Osteoblast (primary cell): ENCODE results near the gene SPA17. TPM values are rescaled to one million over a fixed set of nuclear protein-coding genes. Genes with fewer than 3 reads are reported as not detected.

Source experiments
- DNase-seq: peaks from one replicate; pipeline ENCODE4 v3.0.0; 2011; ENCODE audit warnings: low spot score, mixed read lengths; ENCODE audit not compliant: insufficient read length; ENCODE audit errors: missing footprints
- H2AFZ ChIP-seq: 2 replicates; pipeline ENCODE4 v1.6.0; 2011; ENCODE audit warnings: mild to moderate bottlenecking, low read length
- H3K27ac ChIP-seq: 2 replicates; pipeline ENCODE4 v1.5.1; 2011; ENCODE audit warnings: mild to moderate bottlenecking, low read depth, low read length, moderate library complexity
- H3K27me3 ChIP-seq: 2 replicates; pipeline ENCODE4 v1.6.0; 2012; ENCODE audit warnings: mild to moderate bottlenecking, control low read depth, inconsistent platforms, low read length, moderate library complexity; ENCODE audit not compliant: insufficient read depth
- H3K36me3 ChIP-seq: 2 replicates; pipeline ENCODE4 v1.5.1; 2011; ENCODE audit warnings: mild to moderate bottlenecking, low read length, control low read depth, moderate library complexity; ENCODE audit not compliant: insufficient read depth
- H3K4me1 ChIP-seq: 2 replicates; pipeline ENCODE4 v1.5.1; 2011; ENCODE audit warnings: mild to moderate bottlenecking, low read length, control low read depth, moderate library complexity; ENCODE audit not compliant: insufficient read depth
- H3K4me2 ChIP-seq: 2 replicates; pipeline ENCODE4 v1.6.0; 2011; ENCODE audit warnings: mild to moderate bottlenecking, low read length; ENCODE audit not compliant: insufficient read depth
- H3K4me3 ChIP-seq: fragments of 200-600 bp; sonication (generic); 3 replicates; pipeline ENCODE4 v1.5.1; 2012; ENCODE audit warnings: mild to moderate bottlenecking, low read length, inconsistent platforms; ENCODE audit not compliant: insufficient read depth
- H3K79me2 ChIP-seq: 2 replicates; pipeline ENCODE4 v1.6.0; 2012; ENCODE audit warnings: mild to moderate bottlenecking, low read length, control low read depth, inconsistent platforms; ENCODE audit not compliant: insufficient read depth
- H3K9me3 ChIP-seq: 2 replicates; pipeline ENCODE4 v1.5.1; 2011; ENCODE audit warnings: low read depth, low read length, control low read depth
- H4K20me1 ChIP-seq: 2 replicates; pipeline ENCODE4 v1.6.0; 2012; ENCODE audit warnings: mild to moderate bottlenecking, low read length, control low read depth; ENCODE audit not compliant: insufficient read depth
- total RNA-seq: library from RNA; depleted of rRNA; stranded (reverse); fragments of >200 nt; gene quantifications from 2 replicates; pipeline ENCODE4 v1.2.3, GENCODE V29; 2012
- TF ChIP-seq, protein P1 (sequence below): IDR thresholded peaks from 2 replicates; pipeline ENCODE4 v1.5.1; 2011; ENCODE audit warnings: mild to moderate bottlenecking, low read depth, low read length, moderate library complexity; ENCODE audit errors: extremely low read depth

The SPA17 gene
- total RNA-seq, 1 donor = 8.0 TPM

DNA sequence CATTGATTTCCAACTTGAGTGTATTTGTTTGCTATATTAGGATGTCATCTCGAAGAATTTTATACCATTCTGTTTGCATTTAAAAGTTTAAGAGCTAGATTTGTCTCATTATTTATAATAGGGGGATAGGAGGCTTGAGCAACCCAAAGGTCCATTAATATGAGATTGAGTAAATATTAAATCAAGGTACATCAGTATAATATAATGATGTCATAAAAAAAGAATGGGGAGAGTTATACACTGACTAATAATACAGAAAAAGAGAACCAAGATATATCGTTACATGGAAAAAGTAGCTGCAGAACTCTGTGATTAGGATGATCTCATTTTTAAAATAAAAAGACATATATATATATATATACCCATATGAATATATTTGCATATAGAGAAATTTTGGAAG is 19.4 kb downstream of the SPA17 start:
- TF ChIP-seq, protein P1, sequence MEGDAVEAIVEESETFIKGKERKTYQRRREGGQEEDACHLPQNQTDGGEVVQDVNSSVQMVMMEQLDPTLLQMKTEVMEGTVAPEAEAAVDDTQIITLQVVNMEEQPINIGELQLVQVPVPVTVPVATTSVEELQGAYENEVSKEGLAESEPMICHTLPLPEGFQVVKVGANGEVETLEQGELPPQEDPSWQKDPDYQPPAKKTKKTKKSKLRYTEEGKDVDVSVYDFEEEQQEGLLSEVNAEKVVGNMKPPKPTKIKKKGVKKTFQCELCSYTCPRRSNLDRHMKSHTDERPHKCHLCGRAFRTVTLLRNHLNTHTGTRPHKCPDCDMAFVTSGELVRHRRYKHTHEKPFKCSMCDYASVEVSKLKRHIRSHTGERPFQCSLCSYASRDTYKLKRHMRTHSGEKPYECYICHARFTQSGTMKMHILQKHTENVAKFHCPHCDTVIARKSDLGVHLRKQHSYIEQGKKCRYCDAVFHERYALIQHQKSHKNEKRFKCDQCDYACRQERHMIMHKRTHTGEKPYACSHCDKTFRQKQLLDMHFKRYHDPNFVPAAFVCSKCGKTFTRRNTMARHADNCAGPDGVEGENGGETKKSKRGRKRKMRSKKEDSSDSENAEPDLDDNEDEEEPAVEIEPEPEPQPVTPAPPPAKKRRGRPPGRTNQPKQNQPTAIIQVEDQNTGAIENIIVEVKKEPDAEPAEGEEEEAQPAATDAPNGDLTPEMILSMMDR = no peak
- Histone ChIP-seq H4K20me1 (no peaks in the 10 kb centered on the region), H3K27ac (no peak overlapping the region), H3K4me2 (no peak overlapping the region), H3K4me1 (no peaks in the 10 kb centered on the region), H3K9me3 (no peaks in the 10 kb centered on the region), H3K27me3 (no peaks in the 10 kb centered on the region), H2AFZ (no peak overlapping the region), H3K4me3 (no peak overlapping the region), H3K79me2 (no peaks in the 10 kb centered on the region), H3K36me3 (no peaks in the 10 kb centered on the region)
- no peak for DNase-seq

DNA sequence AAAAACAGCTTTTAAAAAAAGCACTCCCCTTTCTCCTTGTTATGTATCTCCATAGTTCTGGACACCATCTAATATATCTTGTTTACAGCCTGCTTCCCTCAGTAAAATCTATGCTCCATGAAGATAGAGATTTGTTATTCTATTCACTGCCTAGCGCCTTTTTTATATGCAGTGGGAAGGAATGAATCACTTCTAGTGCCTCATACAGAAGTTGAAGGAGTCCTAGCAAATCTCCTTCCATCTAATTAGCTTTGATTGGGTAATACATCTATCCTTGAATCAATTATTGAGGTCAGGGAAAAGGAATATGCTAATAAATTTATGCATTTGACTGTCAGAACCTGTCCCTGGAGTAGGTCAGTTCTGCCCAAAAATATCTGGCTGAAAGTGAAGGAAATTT is 25.8 kb downstream of the SPA17 start:
- no peak for DNase-seq
- H3K79me2 ChIP-seq = no peaks in the 10 kb centered on the region
- no peak overlapping the region for H2AFZ ChIP-seq
- H3K36me3 ChIP-seq = no peaks in the 10 kb centered on the region
- no peaks in the 10 kb centered on the region for H4K20me1 ChIP-seq
- H3K27ac ChIP-seq = no peak overlapping the region
- no peak overlapping the region for H3K4me2 ChIP-seq
- TF ChIP-seq, protein P1 = no peak
- no peaks in the 10 kb centered on the region for H3K9me3 ChIP-seq
- no peaks in the 10 kb centered on the region for H3K4me1 ChIP-seq
- no peaks in the 10 kb centered on the region for H3K27me3 ChIP-seq
- no peak overlapping the region for H3K4me3 ChIP-seq

DNA sequence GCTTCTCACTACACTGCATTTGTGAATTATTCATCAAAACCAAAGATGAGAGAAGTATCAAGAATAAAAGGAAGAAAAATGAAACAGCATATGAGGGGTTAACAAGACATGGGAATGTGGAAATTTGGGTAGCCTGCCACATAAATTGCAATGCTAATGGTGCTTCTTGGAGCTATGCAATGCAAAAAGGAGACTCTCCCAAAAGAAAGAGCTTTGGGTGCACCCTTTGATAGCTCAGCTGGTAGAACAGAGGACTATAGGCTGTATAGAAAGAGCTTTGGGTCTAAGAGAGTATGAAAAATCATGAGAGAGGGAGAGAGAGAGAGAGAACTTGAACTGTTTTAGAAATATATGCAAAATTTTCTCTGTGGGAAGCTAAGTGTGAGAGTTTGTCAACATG is 26.3 kb downstream of the SPA17 start:
- Histone ChIP-seq H3K27ac (no peak overlapping the region), H4K20me1 (no peaks in the 10 kb centered on the region), H3K9me3 (no peaks in the 10 kb centered on the region), H2AFZ (no peak overlapping the region), H3K4me2 (no peak overlapping the region), H3K27me3 (no peaks in the 10 kb centered on the region), H3K36me3 (no peaks in the 10 kb centered on the region), H3K79me2 (no peaks in the 10 kb centered on the region), H3K4me3 (no peak overlapping the region), H3K4me1 (no peaks in the 10 kb centered on the region)
- DNase-seq = no peak
- TF ChIP-seq, protein P1 = no peak

- H3K4me1 ChIP-seq = no peaks in the 10 kb centered on the region
- no peak overlapping the region for H3K27ac ChIP-seq
- H2AFZ ChIP-seq = no peak overlapping the region
- H3K4me3 ChIP-seq = no peak overlapping the region
- DNase-seq = no peak
- H3K27me3 ChIP-seq = peaks cover 6% of the 10 kb centered on the region
- H3K4me2 ChIP-seq = no peak overlapping the region
- H4K20me1 ChIP-seq = no peaks in the 10 kb centered on the region
- TF ChIP-seq, protein P1 = no peak
- H3K79me2 ChIP-seq = no peaks in the 10 kb centered on the region
- no peaks in the 10 kb centered on the region for H3K9me3 ChIP-seq
- H3K36me3 ChIP-seq = no peaks in the 10 kb centered on the region
Observed at GRCh38 chr11:124707829-124708228, 34.1 kb downstream of the SPA17 start.
